Naive thymus-derived CD4-positive, alpha-beta T cell (primary cell): Measurements from ENCODE around the gene RO60. TPM values are rescaled to one million over a fixed set of nuclear protein-coding genes. Genes with fewer than 3 reads are reported as not detected.

ENCODE experiments used
- ATAC-seq: fragments of 150-1000 bp; cut with Tn5 transposase; 2 replicates; pipeline ENCODE4 v1.10.0; 2021; ENCODE audit warnings: mild to moderate bottlenecking, moderate library complexity
- CTCF ChIA-PET: fragments of 350-600 bp; sonication (Branson Sonifier 250); formaldehyde crosslinking; loops from one replicate; lab custom pipeline; 2021; ENCODE audit warnings: antibody characterized with exemption; lab: Charles Lee
- POLR2A ChIA-PET: fragments of 350-600 bp; sonication (Branson Sonifier 250); formaldehyde crosslinking; loops from one replicate; lab custom pipeline; 2021; ENCODE audit warnings: antibody characterized with exemption, inconsistent platforms; lab: Charles Lee
- DNase-seq, 9 donors: peaks; one replicate each; pipeline versions ENCODE4 v3.0.0 to v3.0.0-alpha.2; 2020 to 2022; ENCODE audit warnings: mixed read lengths in 1 of 9
- H3K27ac ChIP-seq: one replicate; pipeline ENCODE4 v1.7.0; 2013; ENCODE audit warnings: mild to moderate bottlenecking, low read depth, low read length, moderate library complexity
- H3K27me3 ChIP-seq, 2 donors: one replicate each; pipeline ENCODE4 v1.7.0; 2013; ENCODE audit warnings: low read length in 2 of 2, mild to moderate bottlenecking in 2 of 2, moderate library complexity in 2 of 2; ENCODE audit not compliant: control insufficient read depth in 2 of 2, insufficient read depth in 2 of 2
- H3K36me3 ChIP-seq, 3 experiments: 1 replicate in 2 of 3; 2 replicates in 1 of 3; pipeline ENCODE4 v1.7.0; 2013; ENCODE audit warnings: low read length in 3 of 3, mild to moderate bottlenecking in 3 of 3, moderate library complexity in 1 of 3; ENCODE audit not compliant: insufficient read depth in 3 of 3, control insufficient read depth in 2 of 3
- H3K4me1 ChIP-seq, 2 donors: one replicate each; pipeline ENCODE4 v1.7.0; 2013; ENCODE audit warnings: low read length in 2 of 2, mild to moderate bottlenecking in 2 of 2, moderate library complexity in 1 of 2; ENCODE audit not compliant: control insufficient read depth in 2 of 2, insufficient read depth in 2 of 2
- H3K4me3 ChIP-seq: 2 replicates; pipeline ENCODE4 v1.7.0; 2013; ENCODE audit warnings: mild to moderate bottlenecking, low read length
- H3K9me3 ChIP-seq, 3 experiments: 1 replicate in 2 of 3; 2 replicates in 1 of 3; pipeline ENCODE4 v1.7.0; 2013; ENCODE audit warnings: low read length in 3 of 3; ENCODE audit not compliant: control insufficient read depth in 2 of 3
- H3K27ac Mint-ChIP-seq, 9 donors: one replicate each; pipeline ENCODE4 v1.8.0; 2020 to 2022; ENCODE audit warnings: mixed read lengths in 9 of 9, mild to moderate bottlenecking in 8 of 9, moderate library complexity in 5 of 9, inconsistent platforms in 2 of 9
- H3K27me3 Mint-ChIP-seq, 5 donors: one replicate each; pipeline ENCODE4 v1.8.0; 2021 to 2022; ENCODE audit warnings: mixed read lengths in 5 of 5, mild to moderate bottlenecking in 1 of 5
- H3K36me3 Mint-ChIP-seq, 5 donors: one replicate each; pipeline ENCODE4 v1.8.0; 2020 to 2022; ENCODE audit warnings: mixed read lengths in 5 of 5, mild to moderate bottlenecking in 3 of 5, inconsistent platforms in 1 of 5
- H3K4me1 Mint-ChIP-seq, 7 donors: one replicate each; pipeline ENCODE4 v1.8.0; 2020 to 2022; ENCODE audit warnings: mixed read lengths in 7 of 7, mild to moderate bottlenecking in 3 of 7, inconsistent platforms in 1 of 7
- H3K4me3 Mint-ChIP-seq, 10 donors: one replicate each; pipeline ENCODE4 v1.8.0; 2020 to 2022; ENCODE audit warnings: mild to moderate bottlenecking in 10 of 10, mixed read lengths in 10 of 10, moderate library complexity in 6 of 10, inconsistent platforms in 2 of 10
- H3K9me3 Mint-ChIP-seq, 11 donors: one replicate each; pipeline ENCODE4 v1.8.0; 2020 to 2022; ENCODE audit warnings: mixed read lengths in 11 of 11, mild to moderate bottlenecking in 4 of 11, inconsistent platforms in 1 of 11, moderate library complexity in 1 of 11
- intact Hi-C, 2 donors: fragments of 100-400 bp; cut with micrococcal nuclease; formaldehyde crosslinking; loops; one replicate each; pipeline ENCODE4 v1.15.1; 2023
- polyA plus RNA-seq, 2 donors: library from polyadenylated mRNA; unstranded; fragments of 300-500 nt; fragmentation: Illumina TruSeq; gene quantifications; one replicate each; pipeline ENCODE4 v1.2.3, GENCODE V29; 2021
- total RNA-seq, 6 experiments: library from RNA in 5 of 6; stranded (reverse) in 5 of 6; gene quantifications; 1 replicate in 5 of 6; 2 replicates in 1 of 6; pipeline ENCODE4 v1.2.3 and lab custom pipeline; 2021 to 2026

RO60 gene
- total and polyA plus RNA-seq, 7 experiments from 2014 or later, result 49.8 to 109 (median 67.6) TPM

GRCh38 chr1:193090865-193091264, 31.5 kb downstream of the RO60 start:
- Histone ChIP-seq H3K27me3 (no peaks in the 10 kb centered on the region), H3K36me3 (peaks cover 0 to 17% (median 1%) of the 10 kb centered on the region in 3 experiments), H3K4me1 (no peaks in the 10 kb centered on the region), H3K9me3 (no peaks in the 10 kb centered on the region), H3K27ac (no peak overlapping the region), H3K4me3 (no peak overlapping the region)
- peaks cover 0 to 13% (median 2%) of the 10 kb centered on the region in 5 donors for H3K36me3 Mint-ChIP-seq
- H3K9me3 Mint-ChIP-seq, result no peaks in the 10 kb centered on the region
- no peak for ATAC-seq
- H3K27me3 Mint-ChIP-seq, result no peaks in the 10 kb centered on the region
- H3K4me3 Mint-ChIP-seq, result no peak overlapping the region
- peaks cover 0 to 2% (median 0%) of the 10 kb centered on the region in 7 donors for H3K4me1 Mint-ChIP-seq
- ChIA-PET POLR2A (interaction anchor here (1.4 kb wide), 1 partner anchor 32 kb away, joined by 3 read pairs; the partner anchor contains the start of genes RO60 and UCHL5), CTCF (no interaction called here)
- intact Hi-C loops, result loop anchor here in 1 of 2 donors (2.0 kb wide), 1 partner anchor 14 kb away; the partner anchor contains the start of gene GLRX2
- no peak for DNase-seq
- no peak overlapping the region for H3K27ac Mint-ChIP-seq

- no peak for ATAC-seq
- peaks cover 0 to 33% (median 15%) of the 10 kb centered on the region in 3 experiments for H3K36me3 ChIP-seq
- DNase-seq, result no peak
- Mint-ChIP-seq H3K27ac (peak overlapping the region in 2 of 9 donors; percentile 45 to 54), H3K36me3 (peaks cover 0 to 32% (median 9%) of the 10 kb centered on the region in 5 donors), H3K4me3 (no peak overlapping the region), H3K4me1 (peaks cover 0 to 6% (median 0%) of the 10 kb centered on the region in 7 donors), H3K27me3 (no peaks in the 10 kb centered on the region), H3K9me3 (no peaks in the 10 kb centered on the region)
- ChIA-PET CTCF (no interaction called here), POLR2A (interaction anchor here (1.3 kb wide), 1 partner anchor 35 kb away, joined by 3 read pairs; the partner anchor contains the start of genes RO60 and UCHL5)
- no peaks in the 10 kb centered on the region for H3K9me3 ChIP-seq
- H3K4me3 ChIP-seq, result no peak overlapping the region
- no peaks in the 10 kb centered on the region for H3K4me1 ChIP-seq
- no peaks in the 10 kb centered on the region for H3K27me3 ChIP-seq
- H3K27ac ChIP-seq, result no peak overlapping the region
- intact Hi-C loops, result no loop called here
Measured at GRCh38 chr1:193094112-193094511, 34.7 kb downstream of the RO60 start.

GRCh38 chr1:193102662-193103061, 43.2 kb downstream of the RO60 start:
- Histone ChIP-seq H3K4me1 (peaks cover 3 to 16% of the 10 kb centered on the region in 2 donors), H3K4me3 (no peak overlapping the region), H3K27ac (no peak overlapping the region), H3K27me3 (no peaks in the 10 kb centered on the region), H3K36me3 (peaks cover 4 to 17% (median 6%) of the 10 kb centered on the region in 3 experiments), H3K9me3 (no peaks in the 10 kb centered on the region)
- CTCF ChIA-PET, result interaction anchor here (0.9 kb wide), 1 partner anchor 9 kb away, joined by 3 read pairs; no protein-coding TSS in a partner anchor
- peak overlapping the region in 3 of 9 donors; percentile 55 to 78 (median 59) for H3K27ac Mint-ChIP-seq
- H3K27me3 Mint-ChIP-seq, result peaks cover 0 to 3% (median 0%) of the 10 kb centered on the region in 5 donors
- DNase-seq (no peak), ATAC-seq (no peak)
- H3K4me3 Mint-ChIP-seq, result peak overlapping the region in 3 of 10 donors; percentile 4 to 94 (median 22)
- intact Hi-C loops, result no loop called here
- peaks cover 0 to 19% (median 5%) of the 10 kb centered on the region in 5 donors for H3K36me3 Mint-ChIP-seq
- H3K9me3 Mint-ChIP-seq, result no peaks in the 10 kb centered on the region
- POLR2A ChIA-PET, result interaction anchor here (1.1 kb wide), 1 partner anchor 20 kb away, joined by 4 read pairs; the partner anchor contains the start of gene CDC73
- H3K4me1 Mint-ChIP-seq, result peaks cover 13 to 28% (median 21%) of the 10 kb centered on the region in 7 donors

- Mint-ChIP-seq H3K36me3 (peaks cover 0 to 14% (median 0%) of the 10 kb centered on the region in 5 donors), H3K27me3 (peaks cover 0 to 9% (median 0%) of the 10 kb centered on the region in 5 donors), H3K9me3 (no peaks in the 10 kb centered on the region), H3K4me3 (peak overlapping the region; percentile 91 to 98 (median 94)), H3K27ac (peak overlapping the region in 8 of 9 donors; percentile 36 to 92 (median 78)), H3K4me1 (peaks cover 13 to 28% (median 21%) of the 10 kb centered on the region in 7 donors)
- no peak for ATAC-seq
- ChIA-PET CTCF (interaction anchor here (1.3 to 1.4 kb wide), 2 partner anchors 11 to 18 kb away, joined by 3 read pairs; partner anchors contain the start of gene CDC73), POLR2A (interaction anchor here (0.6 to 3.2 kb wide), 7 partner anchors 12 to 293 kb away, joined by 3 to 18 read pairs (median 4); partner anchors contain the start of genes CDC73, RO60 and UCHL5)
- Histone ChIP-seq H3K4me1 (peaks cover 3 to 16% of the 10 kb centered on the region in 2 donors), H3K36me3 (peaks cover 1 to 12% (median 6%) of the 10 kb centered on the region in 3 experiments), H3K4me3 (peak overlapping the region; percentile 67), H3K9me3 (no peaks in the 10 kb centered on the region), H3K27ac (peak overlapping the region; percentile 30), H3K27me3 (no peaks in the 10 kb centered on the region)
- intact Hi-C loops, result loop anchor here (2.0 kb wide), 2 partner anchors 13 to 295 kb away; partner anchors contain the start of gene RGS2 (in 1 of the 2)
- no peak for DNase-seq
Measured at GRCh38 chr1:193103759-193104501, 44.5 kb downstream of the RO60 start.

GRCh38 chr1:193104502-193104906, 45.1 kb downstream of the RO60 start:
- Histone ChIP-seq H3K9me3 (no peaks in the 10 kb centered on the region), H3K27ac (peak overlapping the region; percentile 57), H3K27me3 (no peaks in the 10 kb centered on the region), H3K4me1 (peaks cover 3 to 16% of the 10 kb centered on the region in 2 donors), H3K36me3 (peaks cover 0 to 6% (median 5%) of the 10 kb centered on the region in 3 experiments), H3K4me3 (peak overlapping the region; percentile 67)
- DNase-seq (peak in 6 of 9 donors; percentile 12 to 50 (median 23)), ATAC-seq (peak; percentile 27)
- ChIA-PET CTCF (interaction anchor here (1.3 to 1.4 kb wide), 2 partner anchors 12 to 17 kb away, joined by 3 read pairs; partner anchors contain the start of gene CDC73), POLR2A (interaction anchor here (0.7 to 3.2 kb wide), 5 partner anchors 11 to 293 kb away, joined by 3 to 18 read pairs (median 3); partner anchors contain the start of genes CDC73, RO60 and UCHL5)
- Mint-ChIP-seq H3K27me3 (peaks cover 0 to 9% (median 0%) of the 10 kb centered on the region in 5 donors), H3K4me3 (peak overlapping the region; percentile 91 to 98 (median 94)), H3K36me3 (peaks cover 0 to 14% (median 0%) of the 10 kb centered on the region in 5 donors), H3K4me1 (peaks cover 13 to 28% (median 21%) of the 10 kb centered on the region in 7 donors), H3K9me3 (no peaks in the 10 kb centered on the region), H3K27ac (peak overlapping the region; percentile 75 to 94 (median 81))
- intact Hi-C loops, result loop anchor here (2.0 kb wide), 2 partner anchors 14 to 296 kb away; partner anchors contain the start of gene RGS2 (in 1 of the 2)
